HepG2 (cell line): Measurements from ENCODE around the gene NEUROG2. TPM values are rescaled to one million over a fixed set of nuclear protein-coding genes. Genes with fewer than 3 reads are reported as not detected.

Experiments used
- ATAC-seq: fragments of 200-7000 bp; cut with Tn5 transposase; 3 replicates; pipeline ENCODE4 v1.9.1; 2020; ENCODE audit warnings: mild to moderate bottlenecking, moderate library complexity
- BruUV-seq: library from RNA; stranded (reverse); fragments of 400-500 nt; replicated peaks from 2 replicates; lab custom pipeline; 2021; lab: Mats Ljungman, UMichigan
- CTCF ChIA-PET: fragments of 300-600 bp; formaldehyde crosslinking; extraction: SDS; loops from one replicate; lab custom pipeline; 2021; ENCODE audit warnings: low total read pairs, inconsistent platforms, low intra/inter-chr PET ratio; lab: Yijun Ruan, JAX
- POLR2A ChIA-PET: fragments of 350-600 bp; sonication (Branson Sonifier 250); formaldehyde crosslinking; loops from one replicate; lab custom pipeline; 2020; ENCODE audit warnings: antibody characterized with exemption, inconsistent platforms; lab: Yijun Ruan, JAX
- DNase-seq: peaks from one replicate; pipeline ENCODE4 v3.0.0-alpha.2; 2015; ENCODE audit warnings: low spot score
- FAIRE-seq: peaks from 3 replicates; lab custom pipeline; 2011; peaks lifted over from hg19 to GRCh38; lab: Jason Lieb, UNC
- H2AFZ ChIP-seq: one replicate; pipeline ENCODE4 v1.6.1; 2011; ENCODE audit warnings: low read length, inconsistent platforms
- H3K27ac ChIP-seq: fragments of 300-600 bp; 3 replicates; pipeline ENCODE4 v1.8.0; 2011; ENCODE audit warnings: mixed run types, mild to moderate bottlenecking, mixed read lengths, low read length, inconsistent platforms; ENCODE audit not compliant: insufficient read depth; ENCODE audit errors: extremely low read length
- H3K27me3 ChIP-seq, 2 experiments: fragments of 200-600 bp in 1 of 2; 2 replicates in 1 of 2; 3 replicates in 1 of 2; pipeline versions ENCODE4 v1.6.0 to v1.8.0; 2011; ENCODE audit warnings: low read length in 2 of 2, mild to moderate bottlenecking in 2 of 2, moderate library complexity in 2 of 2, inconsistent platforms in 1 of 2; ENCODE audit not compliant: insufficient read depth in 2 of 2, control insufficient read depth in 1 of 2
- H3K36me3 ChIP-seq, 2 experiments: fragments of 200-600 bp in 1 of 2; replicated peaks in 1 of 2; 2 replicates in 1 of 2; 3 replicates in 1 of 2; pipeline versions ENCODE4 v1.5.1 to v1.8.0; 2011; ENCODE audit warnings: low read length in 2 of 2, inconsistent platforms in 1 of 2; ENCODE audit not compliant: insufficient read depth in 2 of 2, control insufficient read depth in 1 of 2
- H3K4me1 ChIP-seq: 2 replicates; pipeline ENCODE4 v1.5.1; 2012; ENCODE audit warnings: low read length, inconsistent platforms; ENCODE audit not compliant: insufficient read depth
- H3K4me2 ChIP-seq: 2 replicates; pipeline ENCODE4 v1.6.0; 2011; ENCODE audit warnings: low read depth, low read length, inconsistent platforms
- H3K4me3 ChIP-seq, 3 experiments: fragments of 200-600 bp in 1 of 3; sonication (generic), shearing (Covaris generic) in 1 of 3; replicated peaks in 1 of 3; 2 replicates each; pipeline ENCODE4 v1.5.1; 2011 to 2016; ENCODE audit warnings: low read length in 3 of 3, inconsistent platforms in 2 of 3, low read depth in 2 of 3, mild to moderate bottlenecking in 2 of 3, control low read depth in 1 of 3, mixed read lengths in 1 of 3; ENCODE audit not compliant: insufficient read depth in 1 of 3
- H3K79me2 ChIP-seq: one replicate; pipeline ENCODE4 v1.6.1; 2011; ENCODE audit warnings: low read length, inconsistent platforms; ENCODE audit not compliant: insufficient read depth
- H3K9ac ChIP-seq: 2 replicates; pipeline ENCODE4 v1.6.0; 2011; ENCODE audit warnings: mild to moderate bottlenecking, low read depth, low read length, inconsistent platforms; ENCODE audit not compliant: insufficient read depth
- H3K9me3 ChIP-seq: 2 replicates; pipeline ENCODE4 v1.5.1; 2012; ENCODE audit warnings: mild to moderate bottlenecking, low read length
- H4K20me1 ChIP-seq: 2 replicates; pipeline ENCODE4 v1.6.0; 2011; ENCODE audit warnings: inconsistent platforms, mild to moderate bottlenecking, low read length, moderate library complexity; ENCODE audit not compliant: insufficient read depth
- FOXK1 ChIP-seq: sonication (generic); formaldehyde crosslinking; IDR thresholded peaks from 2 replicates; pipeline ENCODE4 v1.4.0; 2020; ENCODE audit warnings: low read depth, missing genetic modification reagents, borderline replicate concordance
- FUBP1 ChIP-seq: sonication (generic); formaldehyde crosslinking; IDR thresholded peaks from 2 replicates; pipeline ENCODE4 v1.5.1; 2020; ENCODE audit warnings: missing genetic modification reagents, mild to moderate bottlenecking, borderline replicate concordance
- MAX ChIP-seq: IDR thresholded peaks from 2 replicates; pipeline ENCODE4 v1.6.1; 2012; ENCODE audit warnings: inconsistent platforms
- MBD4 ChIP-seq: IDR thresholded peaks from 2 replicates; pipeline ENCODE4 v1.6.1; 2012; ENCODE audit warnings: low read length, inconsistent platforms, borderline replicate concordance
- ZNF263 ChIP-seq: sonication (generic); formaldehyde crosslinking; IDR thresholded peaks from 2 replicates; pipeline ENCODE4 v1.4.0; 2020; ENCODE audit warnings: missing genetic modification reagents
- WGBS: methylation state at CpG from one replicate; pipeline ENCODE4 v1.1.6; 2017; ENCODE audit warnings: low lambda C conversion rate; 5-methylcytosine and 5-hydroxymethylcytosine counted together
- in situ Hi-C: cut with HindIII; loops from 2 replicates; pipeline ENCODE4 v1.10.0; 2017; ENCODE audit warnings: low pct_unique_long_range_greater_than_20kb; ENCODE audit not compliant: extremely low pct_ligation_motif_present
- intact Hi-C: fragments of 100-400 bp; cut with micrococcal nuclease; formaldehyde crosslinking; loops from one replicate; pipeline ENCODE4 v1.10.0; 2022; ENCODE audit not compliant: unreplicated experiment
- polyA plus RNA-seq, 8 experiments: library from polyadenylated mRNA; depleted of rRNA in 3 of 8; stranded (reverse) in 7 of 8; unstranded in 1 of 8; fragments of >200 nt; fragmentation: Illumina TruSeq in 4 of 8; extraction: Trizol in 4 of 8; gene quantifications; 2 replicates each; pipeline versions ENCODE4 v1.2.1 to v1.2.3, GENCODE V29; 2011 to 2016; ENCODE audit warnings: low read depth in 4 of 8, missing spikeins in 1 of 8, mixed read lengths in 1 of 8; ENCODE audit not compliant: insufficient read depth in 1 of 8
- total RNA-seq, 5 experiments: library from RNA; depleted of rRNA; stranded (reverse); fragments of >200 nt; fragmentation: Illumina TruSeq; extraction: Trizol; gene quantifications; 2 replicates each; pipeline ENCODE4 v1.2.3, GENCODE V29; 2016; ENCODE audit warnings: low read depth in 1 of 5

Gene NEUROG2
- total and polyA plus RNA-seq, 2 of the 13 experiments (the other 11 are each of a cell fraction or from before 2014, with no cell fraction given): not detected

GRCh38 chr4:112515198-112516065, 548 bp downstream of the NEUROG2 start (continued):
- TF ChIP-seq FUBP1 (CRISPR knock-in tag): no peak
- TF ChIP-seq MBD4: no peak

DNA sequence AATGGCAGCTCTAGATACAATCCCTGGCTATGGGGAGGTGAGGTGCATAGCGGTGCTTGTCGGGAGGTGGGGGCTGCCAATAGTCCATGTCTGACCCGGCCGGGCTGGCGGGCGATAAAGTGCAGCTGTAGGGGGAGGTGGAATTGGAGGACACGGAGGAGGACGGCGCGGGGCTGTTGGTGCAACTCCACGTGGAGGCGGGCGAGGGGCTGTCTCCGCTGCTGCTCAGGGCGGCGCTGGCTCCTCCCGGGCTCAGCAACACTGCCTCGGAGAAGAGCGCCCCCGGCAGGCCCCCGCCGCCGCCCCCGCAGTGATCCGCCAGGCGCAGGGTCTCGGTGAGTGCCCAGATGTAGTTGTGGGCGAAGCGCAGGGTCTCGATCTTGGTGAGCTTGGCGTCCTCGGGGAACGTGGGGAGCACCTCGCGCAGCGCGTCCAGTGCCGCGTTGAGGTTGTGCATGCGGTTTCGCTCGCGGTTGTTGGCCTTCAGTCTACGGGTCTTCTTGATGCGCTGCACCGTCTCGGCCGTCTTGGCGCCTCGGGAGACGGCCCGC, 1.3 kb downstream of the NEUROG2 start:
- in situ Hi-C loops (no loop called here), intact Hi-C loops (loop anchor here (10.0 kb wide), 1 partner anchor 110 kb away; no protein-coding TSS in a partner anchor)
- Histone ChIP-seq H3K4me3 (peak overlapping the region in 2 of 3 experiments; percentile 49 to 70; a peak in 4 of 6 replicates), H3K27me3 (peaks cover 6 to 73% of the 10 kb centered on the region in 2 experiments; a peak in 4 of 5 replicates), H3K4me2 (peak overlapping the region; percentile 90), H3K79me2 (no peaks in the 10 kb centered on the region), H2AFZ (no peak overlapping the region), H3K9me3 (no peaks in the 10 kb centered on the region), H3K36me3 (no peaks in the 10 kb centered on the region), H4K20me1 (no peaks in the 10 kb centered on the region), H3K4me1 (peaks cover 15% of the 10 kb centered on the region), H3K9ac (no peak overlapping the region), H3K27ac (no peak overlapping the region)
- CTCF ChIA-PET: no interaction called here
- ATAC-seq (peak; percentile 22), FAIRE-seq (no peak), DNase-seq (no peak)
- WGBS: 11% methylated on average over 14 of the region's 52 CpGs
- no TSS peak for BruUV-seq
- POLR2A ChIA-PET: no interaction called here
- TF ChIP-seq MAX: 0 out of 2 replicates have a peak, but pooled peaks have one; percentile 33
- TF ChIP-seq FOXK1 (CRISPR knock-in tag): no peak
- peak; percentile 83; the same call in 1 of the 2 replicates for TF ChIP-seq ZNF263
